Activated CD4-positive, alpha-beta T cell treated with anti-CD3 and anti-CD28 coated beads, Interleukin-2, amount 50 U/mL, for 48 hours (primary cell): ENCODE measurements around the gene APEX1.
"Not testable (repeated sequence)": the region's sequence is repeated elsewhere in the genome, so short reads cannot be mapped to it uniquely, and the experiment has no call there.

Source experiments
- DNase-seq, 2 experiments: peaks; one replicate each; pipeline ENCODE4 v3.0.0-alpha.2; 2020

APEX1 gene

DNA sequence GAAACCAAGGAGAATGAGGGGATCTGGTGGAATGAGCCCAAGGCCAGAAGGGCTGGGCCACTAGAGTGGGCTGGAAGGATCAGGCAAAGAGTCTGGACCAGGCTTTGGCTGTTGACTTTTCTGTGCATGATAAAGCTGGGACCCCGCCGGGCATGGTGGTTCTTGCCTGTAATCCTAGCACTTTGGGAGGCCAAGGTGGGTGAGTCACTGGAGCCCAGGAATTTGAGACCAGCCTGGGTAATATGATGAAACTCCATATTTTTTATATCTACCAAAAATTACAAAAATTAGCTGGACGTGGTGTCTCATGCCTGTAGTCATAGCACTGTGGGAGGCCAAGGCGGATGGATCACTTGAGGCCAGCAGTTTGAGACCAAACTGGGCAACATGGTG, 18.7 kb upstream of the APEX1 start:
- no peak for DNase-seq

- no peak for DNase-seq
These were observed 16.4 kb upstream of the APEX1 start for GRCh38 chr14:20438664-20439063.

GRCh38 chr14:20440465-20440864, 14.6 kb upstream of the APEX1 start:
- no peak for DNase-seq

DNA sequence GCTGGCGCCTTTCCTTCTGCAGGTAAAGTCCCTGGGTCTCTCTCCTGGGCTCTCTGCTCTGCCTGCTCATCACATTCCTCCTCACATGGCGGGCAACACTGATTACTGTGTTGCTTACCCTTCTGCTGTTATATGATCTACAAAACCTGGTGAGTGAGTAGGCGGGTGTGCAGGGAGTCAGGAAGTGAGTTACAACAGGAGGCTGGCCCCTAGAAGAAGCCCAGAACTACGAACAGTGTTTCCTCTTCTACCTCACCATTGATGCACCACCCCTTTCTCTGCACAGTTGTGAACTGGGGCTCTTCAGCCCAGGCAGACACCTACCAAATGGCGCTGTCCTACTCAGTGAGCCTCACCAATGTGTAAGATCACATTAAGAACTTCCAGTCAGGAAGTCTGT, 14.1 kb upstream of the APEX1 start:
- DNase-seq: peak; percentile 16 to 20

DNA sequence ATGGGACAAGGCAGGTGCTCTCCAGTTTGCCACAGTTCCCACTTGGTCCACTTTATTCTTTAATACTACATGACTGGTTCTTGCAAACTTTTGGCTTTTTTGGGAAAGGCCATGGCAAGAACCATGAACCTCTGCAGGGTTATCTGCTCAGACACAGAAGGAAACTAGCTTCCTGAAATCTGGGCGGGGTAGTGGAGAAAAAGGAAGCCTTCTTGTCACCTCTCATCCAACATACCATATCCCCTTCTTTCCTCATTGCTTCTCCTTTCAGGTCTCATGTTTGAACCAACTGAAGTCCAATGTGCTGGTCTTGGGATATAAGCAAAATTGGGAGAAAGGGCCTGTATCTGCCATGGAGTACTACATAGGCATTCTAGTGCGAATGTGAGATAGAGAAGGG, 13.6 kb upstream of the APEX1 start:
- no peak for DNase-seq

- not testable (repeated sequence) for DNase-seq
These were observed 11.4 kb upstream of the APEX1 start for GRCh38 chr14:20443650-20444049.

- DNase-seq: no peak
These were observed 8.1 kb upstream of the APEX1 start for GRCh38 chr14:20446889-20447288.

DNA sequence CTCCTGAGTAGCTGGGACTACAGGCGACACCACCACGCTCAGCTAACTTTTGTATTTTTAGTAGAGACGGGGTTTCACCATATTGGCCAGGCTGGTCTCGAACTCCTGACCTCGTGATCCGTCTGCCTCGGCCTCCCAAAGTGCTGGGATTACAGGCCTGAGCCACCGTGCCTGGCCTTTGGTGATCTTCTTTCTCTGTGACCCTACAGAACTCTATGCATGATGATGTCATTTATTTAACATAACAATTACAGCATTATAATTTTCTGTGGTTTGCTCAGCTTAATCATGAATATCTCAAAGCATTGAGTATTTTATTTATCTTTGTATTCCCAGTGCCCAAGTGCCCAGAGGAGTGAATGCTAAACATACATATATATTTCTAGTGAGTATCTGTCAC, 2.2 kb upstream of the APEX1 start:
- DNase-seq: not testable (repeated sequence)

- DNase-seq: no peak
These were observed 602 bp downstream of the APEX1 start for GRCh38 chr14:20455355-20456300.

DNA sequence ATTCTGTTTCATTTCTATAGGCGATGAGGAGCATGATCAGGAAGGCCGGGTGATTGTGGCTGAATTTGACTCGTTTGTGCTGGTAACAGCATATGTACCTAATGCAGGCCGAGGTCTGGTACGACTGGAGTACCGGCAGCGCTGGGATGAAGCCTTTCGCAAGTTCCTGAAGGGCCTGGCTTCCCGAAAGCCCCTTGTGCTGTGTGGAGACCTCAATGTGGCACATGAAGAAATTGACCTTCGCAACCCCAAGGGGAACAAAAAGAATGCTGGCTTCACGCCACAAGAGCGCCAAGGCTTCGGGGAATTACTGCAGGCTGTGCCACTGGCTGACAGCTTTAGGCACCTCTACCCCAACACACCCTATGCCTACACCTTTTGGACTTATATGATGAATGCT, 1.9 kb downstream of the APEX1 start:
- DNase-seq: no peak

DNA sequence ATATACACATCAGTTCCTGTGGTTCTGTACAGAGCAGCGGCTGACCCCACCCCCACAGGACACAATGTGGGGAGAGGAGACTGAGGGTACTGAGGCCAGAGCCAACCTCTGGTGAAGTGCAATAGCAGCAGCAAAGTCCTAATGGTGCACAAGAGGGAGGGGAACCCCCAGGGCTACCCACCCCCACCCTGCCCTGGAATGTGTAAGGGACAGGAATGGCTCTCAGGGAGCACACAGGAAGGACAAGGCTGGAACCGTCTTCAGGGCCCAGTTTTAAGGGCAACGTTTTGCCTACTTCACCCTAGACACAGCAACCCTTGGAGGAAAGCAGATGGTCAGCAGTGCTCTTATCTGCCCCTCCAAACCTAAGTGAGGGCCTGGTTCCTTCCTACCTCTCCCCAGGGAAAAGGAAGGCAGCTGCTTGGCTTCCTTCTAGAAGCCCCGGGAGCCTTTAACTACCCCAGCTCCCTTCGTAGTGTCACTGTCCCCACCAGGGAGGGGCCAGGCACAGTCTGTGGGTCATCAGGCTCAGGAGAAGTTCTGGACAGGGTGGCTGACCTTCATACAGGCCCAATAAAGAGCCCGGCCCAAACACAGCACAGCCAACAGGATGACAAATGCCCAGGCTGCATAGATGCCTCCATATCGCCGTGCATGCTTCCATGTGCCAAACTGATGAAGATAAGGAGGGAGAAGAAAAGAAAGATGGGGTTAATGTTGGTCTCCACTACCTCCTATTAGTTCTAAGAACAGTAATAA, 3.2 kb downstream of the APEX1 start:
- DNase-seq: no peak

GRCh38 chr14:20460458-20461224, 5.6 kb downstream of the APEX1 start:
- DNase-seq: peak; percentile 37 to 48

DNA sequence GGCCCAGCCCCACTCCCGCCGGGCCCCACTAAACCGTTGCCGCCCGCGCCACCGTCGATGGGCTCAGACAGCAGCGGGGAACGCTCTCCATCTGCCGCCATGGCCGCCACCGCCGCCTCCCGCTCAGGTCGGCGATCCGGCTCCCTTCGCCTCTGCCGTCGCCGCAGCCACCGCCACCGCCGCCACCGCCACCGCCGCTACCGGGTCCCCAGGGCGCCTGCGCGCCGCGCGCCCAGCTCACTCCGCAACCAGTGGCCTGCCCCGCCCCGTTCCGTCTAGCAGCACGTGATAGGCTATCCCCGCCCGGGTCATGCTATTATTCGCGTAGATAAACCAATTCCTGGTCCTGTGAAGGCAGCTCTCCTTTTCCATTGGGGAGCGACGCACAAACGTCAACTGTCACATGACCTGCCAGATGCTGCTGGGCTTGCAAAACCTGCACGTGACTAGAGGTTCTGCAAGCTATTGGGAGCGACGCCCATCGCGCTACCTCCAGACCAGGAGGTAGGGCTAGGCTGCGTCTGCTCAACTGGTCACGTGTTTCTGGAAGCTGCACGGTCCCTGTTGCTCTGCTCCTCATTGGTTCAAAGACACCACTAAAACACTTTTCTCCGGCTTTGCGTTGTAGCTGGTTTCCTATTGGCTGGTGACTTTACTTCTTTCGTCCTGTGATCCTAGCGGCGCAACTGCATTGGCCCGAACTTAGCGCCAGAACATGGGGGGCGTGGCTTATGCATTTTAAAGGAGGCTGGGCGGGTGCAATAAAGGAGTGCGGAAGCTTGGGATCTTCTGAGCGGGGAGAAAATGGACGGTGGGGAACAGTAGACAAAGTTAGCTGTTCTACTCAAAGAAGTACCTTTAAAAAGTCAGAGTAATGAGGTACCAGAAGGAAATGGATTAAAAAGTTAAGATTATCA, 6.5 kb downstream of the APEX1 start, which contains the start of gene PIP4P1:
Gene PIP4P1 (minus strand): TSS at position 210 of the 917 bp plus-strand sequence. CDS start 109 bp downstream, at position 101.
- DNase-seq: peak; percentile 96 to 98

DNA sequence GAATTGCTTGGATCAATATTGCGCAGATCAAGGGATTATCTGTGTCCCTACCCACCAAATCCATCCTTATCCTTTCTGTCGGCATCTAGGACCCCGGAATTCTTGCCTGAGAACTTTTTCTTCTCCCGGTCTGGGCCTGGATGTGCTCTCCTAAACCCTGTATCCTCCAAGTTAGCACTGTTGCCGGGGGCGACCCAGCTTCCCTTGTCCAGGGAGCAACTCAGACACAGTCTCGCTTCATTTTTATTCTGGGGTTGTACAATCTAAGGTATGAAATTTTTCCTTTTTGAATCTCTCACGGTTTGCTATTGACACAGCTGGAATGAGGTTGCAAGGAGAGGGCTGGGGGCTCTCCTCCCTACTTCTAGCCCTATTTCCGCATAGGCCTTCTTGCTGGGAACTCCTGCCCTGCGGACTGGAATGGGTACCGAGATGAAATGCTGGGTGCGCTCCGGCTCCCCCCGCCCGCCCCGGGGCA, 13.8 kb downstream of the APEX1 start:
- DNase-seq: no peak

GRCh38 chr14:20469242-20469889, 14.3 kb downstream of the APEX1 start, which contains the start of gene PNP:
Gene PNP (plus strand): TSS chr14:20469406. CDS start chr14:20469525, 119 bp downstream.
- peak; percentile 90 to 92 for DNase-seq

- DNase-seq: peak; percentile 63 to 72
These were observed 15.0 kb downstream of the APEX1 start for GRCh38 chr14:20469890-20470602.

- no peak for DNase-seq
These were observed 15.5 kb downstream of the APEX1 start for GRCh38 chr14:20470603-20470901.

DNA sequence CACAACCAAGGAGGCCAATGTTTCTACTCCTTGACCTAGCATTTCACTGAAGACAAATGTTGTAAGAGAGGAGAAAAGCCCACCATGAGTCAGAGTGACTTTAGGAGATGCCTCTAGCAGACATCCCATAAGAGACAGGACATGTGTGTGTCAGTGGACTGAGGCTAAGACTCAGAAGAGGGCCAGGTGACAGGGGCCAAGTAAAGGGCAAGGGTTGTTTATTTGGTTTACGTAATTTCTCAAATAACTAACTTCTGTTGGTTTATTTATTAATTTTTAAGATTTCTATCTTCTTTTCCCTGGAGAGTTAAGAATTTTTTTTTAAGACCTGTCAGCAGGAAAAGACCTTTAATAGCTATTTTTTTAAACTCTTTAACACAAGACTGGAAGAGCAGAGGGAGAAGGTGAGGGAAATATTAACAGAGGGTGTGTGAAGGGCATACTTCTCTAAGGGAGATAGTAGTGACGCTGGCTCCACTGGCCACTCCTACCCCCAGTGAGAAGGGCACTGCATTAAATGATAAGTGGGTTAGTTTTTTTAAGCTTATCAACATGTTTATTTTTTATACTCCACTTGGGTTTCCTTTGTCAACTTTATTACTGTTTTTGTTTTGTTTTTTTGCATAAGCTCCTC, 17.6 kb downstream of the APEX1 start:
- no peak for DNase-seq

DNA sequence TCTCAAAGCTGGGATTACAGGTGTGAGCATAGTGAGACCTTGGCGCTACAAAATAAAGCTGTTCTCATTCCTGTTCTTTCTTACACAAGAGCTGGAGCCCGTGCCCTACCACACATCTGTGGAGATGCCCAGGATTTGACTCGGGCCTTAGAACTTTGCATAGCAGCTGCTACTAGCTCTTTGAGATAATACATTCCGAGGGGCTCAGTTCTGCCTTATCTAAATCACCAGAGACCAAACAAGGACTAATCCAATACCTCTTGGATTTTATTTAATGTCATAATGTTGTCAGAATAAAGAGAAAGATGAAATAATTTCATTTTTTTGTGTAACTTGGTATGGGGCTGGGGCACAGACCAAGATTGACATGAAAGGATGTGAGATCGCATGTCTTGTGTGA, 21.8 kb downstream of the APEX1 start:
- DNase-seq: no peak
